ENCODE measurements around the gene TSPAN11.
"Not testable (repeated sequence)": the region's sequence is repeated elsewhere in the genome, so short reads cannot be mapped to it uniquely, and the experiment has no call there.

The TSPAN11 gene

GRCh38 chr12:31002999-31003398 is 76.5 kb downstream of the TSPAN11 start:
- no peak for DNase-seq (ENCODE audit: low read depth in 2 of 2)

DNA sequence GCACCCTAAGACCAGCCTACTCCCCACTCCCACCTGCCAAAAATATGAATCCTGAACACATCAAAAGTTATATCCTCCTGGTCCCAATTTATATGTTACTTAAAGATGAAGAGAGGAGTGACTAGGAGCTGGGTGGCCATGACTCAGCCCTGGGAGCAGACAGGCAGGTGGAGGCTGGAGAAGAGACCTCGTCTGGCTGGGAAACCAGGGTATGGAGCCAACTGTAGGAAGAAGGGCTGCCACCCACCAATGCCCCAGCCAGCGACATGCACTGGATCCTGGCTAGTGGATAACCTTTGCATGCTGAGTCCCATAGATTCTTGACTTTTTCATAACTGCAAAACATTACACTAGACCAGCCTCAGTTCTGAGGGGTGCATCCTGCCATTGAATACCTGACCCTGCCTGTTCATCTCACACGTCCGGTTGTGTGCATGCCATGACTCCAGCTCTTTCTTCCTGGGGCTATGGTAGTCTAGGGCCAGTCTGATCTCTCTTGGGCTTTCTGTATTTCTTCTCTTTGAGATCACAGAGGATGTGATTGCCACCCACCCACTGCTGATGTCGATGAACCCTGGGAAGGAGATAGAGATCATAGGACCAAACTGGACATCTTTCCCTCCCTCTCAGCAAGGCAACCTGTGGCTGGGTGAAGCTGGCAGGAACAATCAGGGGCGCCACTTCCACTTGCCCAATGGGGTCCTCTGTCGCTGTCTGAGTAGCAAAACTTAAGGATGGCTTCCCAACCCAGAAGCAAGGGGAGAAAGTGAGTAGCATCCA is 77.5 kb downstream of the TSPAN11 start:
- no peak for DNase-seq (ENCODE audit: low read depth in 2 of 2)

DNA sequence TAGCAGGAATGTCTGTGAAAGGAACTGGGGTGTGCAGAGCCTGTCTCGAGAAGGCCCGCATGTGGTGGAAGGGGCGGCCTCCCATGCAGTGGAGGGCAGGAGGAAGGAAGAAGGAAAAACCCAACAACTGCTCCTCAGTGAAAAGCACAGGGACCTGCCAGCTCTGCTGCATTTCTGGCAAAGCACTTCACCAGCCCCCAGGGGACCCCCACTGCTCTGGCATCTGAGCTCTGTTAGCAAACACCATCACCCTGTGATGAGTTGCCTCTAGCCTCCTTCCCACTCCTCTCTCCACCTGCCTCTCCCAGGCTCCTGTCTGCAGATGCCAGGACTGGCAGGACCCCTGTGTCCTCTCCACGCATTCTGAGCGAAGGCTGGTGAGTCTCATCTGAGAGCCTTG is 78.1 kb downstream of the TSPAN11 start:
- no peak for DNase-seq (ENCODE audit: low read depth in 2 of 2)

DNA sequence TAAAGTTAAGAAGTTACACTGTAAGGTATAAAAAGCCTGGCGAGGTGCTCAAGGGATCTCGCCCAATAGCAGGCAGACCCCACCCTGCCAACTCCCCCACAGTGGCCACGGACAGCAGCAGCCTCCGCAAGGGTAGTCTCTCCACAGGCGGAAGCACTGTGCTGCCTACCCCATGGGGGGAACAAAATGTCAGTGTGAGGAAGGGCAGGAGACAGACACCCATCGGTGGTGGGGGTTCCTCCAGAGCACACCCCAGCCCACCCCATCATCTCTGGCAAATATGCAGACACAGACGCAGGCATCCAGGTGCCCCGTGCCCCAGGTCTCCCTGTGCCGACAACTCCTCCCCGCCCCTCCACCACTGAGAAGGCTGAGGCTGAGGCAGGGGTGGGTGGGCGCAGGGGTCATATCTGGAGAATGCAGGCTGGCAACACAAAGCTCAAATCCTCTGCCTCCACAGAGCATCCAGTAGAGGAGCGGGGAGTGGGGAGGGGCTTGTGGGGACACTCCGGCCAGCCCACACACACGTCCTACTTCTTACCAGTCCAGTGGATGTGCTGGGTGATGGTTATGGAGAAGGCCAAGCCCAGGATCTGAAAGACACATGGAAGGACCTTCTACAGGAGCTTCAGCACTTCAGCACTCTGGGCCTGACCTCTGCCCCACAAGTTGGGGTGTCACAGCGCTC is 78.9 kb downstream of the TSPAN11 start:
- DNase-seq (ENCODE audit: low read depth in 2 of 2), result no peak

DNA sequence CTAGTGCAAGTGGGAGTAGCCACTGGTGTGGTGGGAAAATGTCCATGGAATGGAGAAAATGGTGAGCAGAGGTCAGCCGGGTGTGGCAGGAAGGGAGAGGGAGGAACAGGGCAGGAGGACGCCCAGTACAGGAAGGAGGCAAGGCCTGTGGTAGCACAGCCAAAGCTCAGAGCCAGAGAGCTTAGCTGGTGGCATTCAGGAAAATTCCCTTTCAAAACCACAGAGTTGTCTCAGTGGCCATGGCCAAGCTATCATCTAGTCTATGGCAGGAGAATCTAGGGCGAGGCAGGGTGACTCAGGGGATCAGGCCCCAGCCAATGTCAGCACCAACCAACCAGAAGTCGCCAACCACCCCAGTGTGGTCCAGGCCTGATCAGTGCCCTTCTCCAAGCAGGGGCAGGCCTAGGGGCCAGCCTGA is 79.4 kb downstream of the TSPAN11 start:
- DNase-seq (ENCODE audit: low read depth in 2 of 2), result no peak

DNA sequence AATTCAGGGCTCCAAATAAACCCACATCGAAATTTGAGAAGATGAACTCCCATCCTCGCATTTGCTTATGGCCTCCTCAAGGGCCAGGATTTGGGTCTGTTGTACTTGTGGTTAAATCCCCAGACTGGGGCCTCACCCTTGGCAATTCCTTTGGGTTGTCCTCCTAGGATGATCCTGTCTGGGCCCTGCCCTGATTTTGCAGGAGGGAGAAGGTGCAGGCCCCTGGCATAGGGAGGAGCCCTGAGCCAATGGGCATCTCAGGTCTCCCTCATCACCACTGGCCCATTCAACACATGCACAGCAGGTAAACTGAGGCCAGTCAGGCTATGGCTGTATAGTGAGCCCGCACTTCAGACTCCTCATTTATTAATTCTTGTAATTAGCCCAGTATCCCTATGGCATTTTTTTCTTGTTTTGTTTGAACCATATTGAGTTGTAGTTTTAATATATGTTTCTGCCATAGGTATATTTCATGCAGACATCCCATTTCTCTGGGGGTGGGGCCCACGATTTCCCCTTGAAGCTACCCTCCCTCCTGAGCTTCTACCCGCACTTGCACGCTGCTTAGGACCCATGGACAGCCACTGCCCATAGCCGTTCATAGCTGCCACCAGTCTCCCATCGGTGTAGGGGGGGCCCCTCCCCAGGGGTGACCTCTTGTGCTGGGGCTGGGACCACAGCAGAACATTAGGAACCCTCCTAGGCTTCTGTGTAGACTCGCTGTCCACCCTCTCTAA is 80.0 kb downstream of the TSPAN11 start:
- DNase-seq (ENCODE audit: low read depth in 2 of 2), result no peak

GRCh38 chr12:31007153-31007495 is 80.6 kb downstream of the TSPAN11 start:
- DNase-seq (ENCODE audit: low read depth in 2 of 2), result no peak

GRCh38 chr12:31007636-31008175 is 81.2 kb downstream of the TSPAN11 start:
- DNase-seq (ENCODE audit: low read depth in 2 of 2), result no peak

DNA sequence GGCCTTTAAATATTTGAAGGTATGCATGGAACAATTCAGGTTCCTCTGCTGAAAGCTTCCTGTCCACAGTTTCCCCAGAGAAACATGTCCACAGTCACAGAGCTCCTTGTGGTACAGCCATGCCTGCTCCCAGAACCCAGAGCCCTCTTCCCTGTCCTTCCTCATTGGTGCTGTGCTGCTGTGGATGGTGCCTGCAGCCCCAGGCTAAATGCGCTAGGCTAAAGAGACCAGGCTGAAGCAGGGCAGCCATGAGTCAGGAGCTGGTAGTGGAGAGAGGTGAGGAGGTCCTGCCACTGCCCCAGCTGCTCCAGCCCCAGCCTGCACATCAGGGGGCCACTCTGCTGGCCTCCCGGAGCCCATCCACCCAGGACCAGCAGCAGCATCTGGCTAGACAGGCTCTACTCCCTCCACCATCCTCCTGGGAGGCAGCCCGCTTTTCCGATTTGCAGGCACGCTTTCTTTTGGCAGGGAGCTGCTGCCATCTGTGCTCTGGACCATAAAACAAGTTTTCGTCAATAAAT is 81.8 kb downstream of the TSPAN11 start:
- no peak for DNase-seq (ENCODE audit: low read depth in 2 of 2)

- no peak for DNase-seq (ENCODE audit: low read depth in 2 of 2)
These were observed 82.7 kb downstream of the TSPAN11 start for GRCh38 chr12:31008961-31009840.

- no peak for DNase-seq (ENCODE audit: low read depth in 2 of 2)
These were observed 83.4 kb downstream of the TSPAN11 start for GRCh38 chr12:31009976-31010375.

GRCh38 chr12:31011336-31011735 is 84.8 kb downstream of the TSPAN11 start:
- DNase-seq (ENCODE audit: low read depth in 2 of 2), result no peak

DNA sequence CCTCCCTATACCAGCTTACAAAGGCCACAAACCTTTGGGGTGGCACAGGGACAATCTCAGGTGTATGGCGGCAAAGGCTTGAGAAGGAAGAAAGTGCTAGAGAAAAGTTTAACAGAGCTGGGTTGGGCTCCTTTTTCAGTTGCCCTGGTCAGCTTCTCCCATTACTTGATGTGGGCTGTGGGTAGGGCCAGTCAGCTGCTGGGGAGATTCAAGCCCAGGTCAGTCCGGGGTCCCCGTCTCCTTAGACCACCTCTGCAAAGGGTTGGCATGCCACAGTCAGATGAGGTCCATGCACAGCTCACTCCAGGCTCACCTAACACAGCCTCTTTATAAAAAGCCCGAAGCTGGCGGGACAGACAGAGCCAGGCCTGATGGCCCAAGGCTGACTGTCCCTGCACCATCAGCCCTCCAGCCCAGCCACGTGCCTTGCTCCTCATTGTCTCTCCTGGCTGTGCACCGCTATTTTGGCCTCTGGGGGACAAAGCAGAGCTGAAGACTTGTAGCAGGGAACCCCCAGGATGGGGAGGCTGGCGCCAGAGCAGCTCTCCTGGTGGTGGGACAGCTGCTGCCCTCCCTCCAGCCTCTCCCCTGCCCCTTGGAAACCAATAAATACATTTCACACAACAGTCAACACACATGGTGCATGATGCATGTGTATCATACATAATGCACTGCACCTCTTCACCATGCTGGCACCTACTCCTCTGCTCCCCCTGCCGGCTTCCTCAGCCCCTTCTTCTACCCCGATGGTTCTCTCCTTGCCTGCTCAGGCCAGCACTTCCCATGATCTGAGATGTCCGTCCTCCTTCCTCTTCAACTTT is 85.4 kb downstream of the TSPAN11 start:
- DNase-seq (ENCODE audit: low read depth in 2 of 2), result no peak

GRCh38 chr12:31012567-31012891 is 86.0 kb downstream of the TSPAN11 start:
- not testable (repeated sequence) for DNase-seq (ENCODE audit: low read depth in 2 of 2)

- DNase-seq (ENCODE audit: low read depth in 2 of 2), result no peak
These were observed 88.7 kb downstream of the TSPAN11 start for GRCh38 chr12:31015215-31015614.

GRCh38 chr12:31016057-31016456 is 89.5 kb downstream of the TSPAN11 start:
- DNase-seq (ENCODE audit: low read depth in 2 of 2), result no peak

DNA sequence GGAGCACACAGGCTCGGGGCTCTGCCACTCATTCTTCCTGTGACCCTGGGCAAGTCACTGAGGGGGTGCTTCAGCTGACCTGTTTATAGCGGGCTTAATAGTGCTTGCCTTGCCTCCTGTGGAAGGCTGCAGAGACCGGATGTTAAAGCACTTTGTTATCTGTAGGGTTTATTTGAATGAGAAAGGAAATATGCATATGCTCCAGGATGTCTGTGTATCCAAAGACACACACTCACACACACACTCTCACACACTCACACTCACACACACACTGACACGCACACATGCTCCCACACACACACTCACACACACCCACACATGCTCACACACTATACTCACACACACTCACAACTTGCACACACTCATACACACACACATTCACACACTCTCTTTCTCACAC is 91.0 kb downstream of the TSPAN11 start:
- no peak for DNase-seq (ENCODE audit: low read depth in 2 of 2)

GRCh38 chr12:31018106-31018789 is 91.7 kb downstream of the TSPAN11 start:
- no peak for DNase-seq (ENCODE audit: low read depth in 2 of 2)

DNA sequence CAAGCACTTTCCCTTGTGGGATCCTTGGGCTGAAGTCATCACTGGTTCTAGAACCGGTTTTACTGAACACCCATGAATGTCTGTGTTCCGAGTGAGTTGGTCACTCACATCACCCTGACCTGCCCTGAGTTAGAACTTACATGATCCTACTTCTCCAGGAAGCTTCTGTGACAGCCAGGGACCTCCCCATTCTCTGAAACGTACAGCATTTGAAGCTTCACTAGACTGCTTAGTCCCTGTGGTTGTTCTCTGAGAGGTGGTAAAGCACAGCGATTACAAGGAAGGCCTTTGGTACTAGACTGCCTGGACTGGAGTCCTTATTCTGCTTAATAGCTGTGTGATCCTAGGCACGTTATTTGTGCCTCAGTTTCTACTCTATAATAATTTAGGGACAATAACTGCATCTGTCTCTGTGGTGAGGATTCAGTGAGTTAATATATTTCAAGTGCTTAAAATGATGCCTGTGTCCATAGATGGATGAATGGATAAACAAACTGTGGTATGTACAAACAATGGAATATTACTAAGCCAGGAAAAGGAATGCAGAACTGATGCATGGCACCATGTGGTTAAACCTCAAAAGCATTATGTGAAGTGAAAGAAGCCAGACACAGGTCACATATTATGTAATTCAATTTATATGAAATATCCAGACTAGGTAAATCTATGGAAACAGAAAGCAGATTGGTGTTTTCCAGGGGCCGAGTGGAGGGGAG is 92.4 kb downstream of the TSPAN11 start:
- no peak for DNase-seq (ENCODE audit: low read depth in 2 of 2)

Measured in fibroblast of skin of left biceps (primary cell).